GM19193 (cell line): ENCODE measurements around the gene KCTD20.

Source experiments
- POLR2A ChIP-seq: IDR thresholded peaks from 4 replicates; pipeline ENCODE4 v1.6.1; 2011; ENCODE audit not compliant: insufficient read depth, insufficient read length; ENCODE audit errors: extremely low read depth

The KCTD20 gene

GRCh38 chr6:36432151-36432671, 10.6 kb upstream of the KCTD20 start:
- TF ChIP-seq POLR2A: no peak

GRCh38 chr6:36436466-36436865, 6.3 kb upstream of the KCTD20 start:
- no peak for TF ChIP-seq POLR2A

- peak; percentile 49 for TF ChIP-seq POLR2A
These were observed 1.4 kb upstream of the KCTD20 start for GRCh38 chr6:36441307-36441894.

GRCh38 chr6:36442103-36442670, 613 bp upstream of the KCTD20 start:
- TF ChIP-seq POLR2A: no peak

GRCh38 chr6:36443471-36444428, 950 bp downstream of the KCTD20 start:
- no peak for TF ChIP-seq POLR2A

GRCh38 chr6:36444470-36444869, 1.7 kb downstream of the KCTD20 start:
- TF ChIP-seq POLR2A: no peak

- TF ChIP-seq POLR2A: no peak
These were observed 2.8 kb downstream of the KCTD20 start for GRCh38 chr6:36445621-36446020.

- no peak for TF ChIP-seq POLR2A
These were observed 12.8 kb downstream of the KCTD20 start for GRCh38 chr6:36455486-36456027.

- TF ChIP-seq POLR2A: no peak
These were observed 16.7 kb downstream of the KCTD20 start for GRCh38 chr6:36459501-36459900.

GRCh38 chr6:36460916-36461315, 18.1 kb downstream of the KCTD20 start:
- no peak for TF ChIP-seq POLR2A

- no peak for TF ChIP-seq POLR2A
These were observed 18.8 kb downstream of the KCTD20 start for GRCh38 chr6:36461646-36462045.

GRCh38 chr6:36463676-36464075, 20.9 kb downstream of the KCTD20 start:
- no peak for TF ChIP-seq POLR2A

GRCh38 chr6:36464233-36464632, 21.4 kb downstream of the KCTD20 start:
- TF ChIP-seq POLR2A: no peak

- no peak for TF ChIP-seq POLR2A
These were observed 24.8 kb downstream of the KCTD20 start for GRCh38 chr6:36467625-36468024.

- TF ChIP-seq POLR2A: no peak
These were observed 26.4 kb downstream of the KCTD20 start for GRCh38 chr6:36469148-36469661.

- no peak for TF ChIP-seq POLR2A
These were observed 27.1 kb downstream of the KCTD20 start for GRCh38 chr6:36469946-36470345.

GRCh38 chr6:36478051-36478526, 35.3 kb downstream of the KCTD20 start:
- TF ChIP-seq POLR2A: no peak
